ENCODE measurements around the gene PABPN1L.

The PABPN1L gene

DNA sequence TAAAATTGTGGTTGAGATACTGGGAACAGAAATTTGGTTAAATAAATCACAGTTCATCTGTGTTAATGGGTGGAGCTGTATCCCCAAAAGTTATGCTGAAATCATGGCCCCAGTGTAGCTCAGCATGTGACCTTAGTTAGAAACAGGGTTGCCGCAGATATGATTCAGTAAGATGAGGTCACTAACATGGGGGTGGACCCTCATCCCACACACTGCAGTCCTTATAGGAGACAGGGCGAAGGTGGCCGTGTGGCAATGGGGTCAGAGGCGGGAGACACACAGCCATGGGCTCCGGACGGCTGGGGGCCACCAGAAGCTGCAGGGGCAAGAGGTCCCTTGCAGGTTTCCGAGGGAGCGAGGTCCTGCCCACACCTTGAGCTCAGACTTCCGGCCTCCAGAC is 20.4 kb downstream of the PABPN1L start:
- DNase-seq = no peak

GRCh38 chr16:88844419-88845036 is 21.9 kb downstream of the PABPN1L start:
- DNase-seq = no peak

- DNase-seq = no peak
These were observed 23.2 kb downstream of the PABPN1L start for GRCh38 chr16:88843256-88843655.

GRCh38 chr16:88842806-88843205 is 23.7 kb downstream of the PABPN1L start:
- DNase-seq = no peak

DNA sequence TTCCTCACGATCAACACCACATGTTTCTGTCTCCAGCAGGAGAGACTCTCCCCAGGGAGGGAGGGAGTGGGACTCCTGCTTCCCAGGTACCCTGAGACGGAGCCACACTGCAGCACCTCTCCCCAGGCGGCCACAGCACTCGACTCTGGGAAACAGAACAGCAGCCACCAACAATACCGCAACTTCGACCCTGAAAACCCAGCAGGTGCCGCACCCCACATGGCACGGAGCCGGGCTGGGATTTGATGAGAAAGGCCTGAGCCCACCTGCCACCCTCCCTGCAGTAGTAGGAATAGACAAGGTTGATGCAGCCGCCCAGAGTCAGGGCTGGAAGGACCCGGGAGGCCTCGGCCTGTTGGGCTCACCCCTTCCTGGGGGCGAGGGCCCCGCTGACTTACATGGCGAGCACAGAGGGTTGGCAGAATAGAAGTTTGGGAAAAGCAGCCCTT is 24.1 kb downstream of the PABPN1L start:
- DNase-seq = no peak

DNA sequence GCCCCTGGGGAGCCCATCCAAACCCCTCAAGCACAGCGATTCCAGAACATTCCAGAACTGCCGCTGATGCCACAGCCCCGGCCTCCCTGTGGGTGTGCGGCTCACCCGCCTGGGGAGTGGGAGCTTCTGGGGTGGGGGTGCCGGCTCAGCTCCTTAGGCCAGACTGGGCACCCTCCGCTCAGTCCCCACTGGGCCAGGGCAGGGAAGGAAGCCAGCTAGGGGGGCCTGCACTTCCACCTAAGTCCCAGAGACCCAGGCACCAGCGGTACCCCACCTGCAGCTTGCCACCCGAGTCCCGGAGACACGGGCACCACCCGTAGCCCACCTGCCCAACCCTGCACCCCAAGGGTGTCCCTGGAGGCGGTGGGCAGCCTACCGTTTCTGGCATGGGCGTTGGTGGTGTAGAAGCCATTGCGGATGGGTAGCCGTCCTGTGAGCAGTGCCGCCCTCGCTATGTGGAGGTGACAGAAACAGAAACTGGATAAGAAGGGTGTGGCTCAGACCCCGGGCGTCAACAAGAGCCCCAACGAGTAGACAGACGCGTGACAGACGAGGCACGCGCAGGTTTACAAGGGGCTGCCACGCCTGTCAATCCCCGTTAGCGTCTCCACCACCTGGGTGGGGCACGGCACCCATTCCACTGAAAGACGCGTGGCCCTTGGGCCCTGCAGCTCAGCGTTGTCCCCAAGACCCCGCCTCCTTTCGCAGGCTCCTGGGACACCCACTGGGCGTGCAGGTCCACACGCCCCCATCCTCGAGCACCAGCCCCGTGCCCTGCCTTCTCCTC is 24.7 kb downstream of the PABPN1L start:
- DNase-seq = no peak

GRCh38 chr16:88840600-88841215 is 25.8 kb downstream of the PABPN1L start:
- DNase-seq = no peak

GRCh38 chr16:88839745-88840599 is 26.5 kb downstream of the PABPN1L start:
- peak; percentile 81 to 82 for DNase-seq

- DNase-seq = no peak
These were observed 27.4 kb downstream of the PABPN1L start for GRCh38 chr16:88839026-88839529.

DNA sequence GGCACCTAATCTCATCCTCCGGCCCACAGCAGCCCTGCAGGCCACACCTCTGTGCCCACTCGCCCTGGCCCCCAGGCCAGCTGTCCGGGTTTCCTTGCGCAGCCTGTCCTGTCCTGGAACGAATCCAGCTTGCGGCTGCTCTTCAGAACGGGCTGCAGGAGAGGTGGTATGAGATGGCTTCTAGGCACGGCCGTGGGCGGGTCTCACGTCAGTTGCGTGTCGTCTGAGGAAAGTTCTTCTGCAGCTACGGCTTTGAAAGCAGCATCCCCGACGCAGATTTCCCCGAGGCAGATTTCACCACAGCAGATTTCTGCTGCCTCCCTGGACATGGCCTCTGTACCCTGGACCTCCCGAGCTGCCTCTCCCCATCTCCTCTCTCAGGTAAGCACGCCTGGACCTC is 27.9 kb downstream of the PABPN1L start:
- no peak for DNase-seq

GRCh38 chr16:88837806-88838205 is 28.7 kb downstream of the PABPN1L start:
- DNase-seq = no peak

DNA sequence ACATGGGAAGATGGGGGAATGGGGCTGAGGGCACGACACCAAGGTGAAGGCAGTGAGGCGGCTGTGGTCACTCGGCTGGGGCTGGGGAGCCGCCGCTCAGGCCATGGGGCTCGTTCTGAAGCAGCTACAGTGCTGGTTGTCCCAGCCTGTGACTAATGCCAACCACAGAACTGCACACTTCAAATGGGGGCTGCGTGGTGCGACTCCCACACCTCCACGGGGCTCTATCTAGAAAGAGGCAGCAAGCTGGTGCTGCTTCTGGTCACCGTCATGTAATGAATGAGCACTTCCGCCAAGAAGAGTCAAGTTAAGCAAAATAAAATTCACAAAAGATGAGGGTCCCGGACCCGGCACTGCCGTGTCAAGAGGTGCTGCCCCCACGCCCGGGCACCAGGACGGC is 29.7 kb downstream of the PABPN1L start:
- DNase-seq = no peak

DNA sequence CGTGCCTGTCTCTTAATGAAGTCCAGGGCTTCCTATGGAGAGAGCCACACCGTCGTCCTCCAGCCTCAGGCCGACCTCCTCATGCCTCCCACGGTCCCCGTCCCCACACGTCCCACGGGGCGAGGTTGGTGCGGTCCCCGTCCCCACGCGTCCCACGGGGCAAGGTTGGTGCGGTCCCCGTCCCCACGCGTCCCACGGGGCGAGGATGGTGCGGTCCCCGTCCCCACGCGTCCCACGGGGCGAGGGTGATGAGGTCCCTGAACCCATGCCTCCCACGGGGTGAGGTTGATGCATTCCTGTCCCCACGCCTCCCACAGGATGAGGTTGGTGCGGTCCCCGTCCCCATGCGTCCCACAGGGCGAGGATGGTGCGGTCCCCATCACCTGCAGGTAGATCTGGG is 30.6 kb downstream of the PABPN1L start:
- DNase-seq = no peak

DNA sequence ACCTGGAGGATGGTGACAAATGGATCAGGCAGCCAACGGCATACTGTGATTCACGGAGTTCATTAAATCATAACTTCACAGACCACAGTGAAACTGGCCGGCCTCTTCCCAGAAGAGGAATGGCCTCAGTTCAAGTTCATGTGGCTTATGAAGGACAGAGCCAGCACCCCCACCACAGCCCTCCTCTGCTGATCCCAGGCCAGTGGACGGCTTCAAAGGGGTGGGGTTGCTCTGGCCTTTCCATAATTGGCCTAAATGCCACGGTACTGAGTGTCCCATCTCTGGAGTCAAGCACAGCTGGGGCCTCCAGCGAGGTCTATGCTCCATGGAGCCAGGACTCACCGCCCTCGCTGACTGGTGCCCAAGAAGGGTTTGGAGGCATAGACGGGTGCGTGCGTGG is 31.1 kb downstream of the PABPN1L start:
- DNase-seq = no peak

DNA sequence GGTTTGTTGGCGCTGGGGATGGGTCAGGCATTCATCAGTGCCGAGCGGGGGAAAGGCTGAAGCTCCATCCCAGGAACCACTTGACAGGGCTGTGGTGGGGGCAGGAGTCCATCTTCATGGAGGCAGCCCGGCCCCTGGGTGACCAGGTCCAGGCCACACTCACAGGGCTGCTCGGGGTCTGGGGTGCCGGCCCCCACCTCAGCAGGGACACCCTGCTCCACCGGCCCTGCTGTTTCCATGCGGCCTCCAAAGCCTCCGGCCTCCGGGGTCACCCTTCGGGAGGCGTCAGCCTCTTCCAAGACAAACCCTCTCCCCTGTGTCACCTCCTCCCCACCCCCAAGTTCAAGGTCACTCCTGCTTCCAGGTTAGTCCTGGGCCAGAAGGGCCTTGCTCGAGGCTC is 31.8 kb downstream of the PABPN1L start:
- no peak for DNase-seq

DNA sequence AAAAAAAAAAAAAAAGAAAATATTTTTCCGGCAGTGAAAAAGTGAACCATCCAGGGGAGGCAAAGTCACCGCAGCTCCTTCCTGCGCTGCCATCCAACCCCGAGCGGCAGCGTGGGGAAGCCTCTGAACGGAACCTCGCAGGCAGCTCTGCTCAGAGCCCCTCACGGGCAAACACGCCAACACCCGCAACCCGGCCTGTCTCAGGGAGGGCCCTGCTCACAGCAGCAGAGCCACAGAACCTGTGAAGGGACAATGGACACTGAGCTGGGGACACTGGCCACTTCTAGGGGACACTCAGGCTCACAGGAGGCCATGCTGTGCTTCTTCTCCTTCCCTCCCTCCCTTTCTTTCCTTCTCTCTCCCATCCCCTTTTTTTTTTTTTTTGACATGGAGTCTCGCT is 33.4 kb downstream of the PABPN1L start:
- no peak for DNase-seq

GRCh38 chr16:88831838-88832237 is 34.6 kb downstream of the PABPN1L start:
- no peak for DNase-seq

GRCh38 chr16:88830783-88831182 is 35.7 kb downstream of the PABPN1L start:
- no peak for DNase-seq

GRCh38 chr16:88830258-88830657 is 36.2 kb downstream of the PABPN1L start:
- DNase-seq = no peak

GRCh38 chr16:88828711-88829110 is 37.7 kb downstream of the PABPN1L start:
- no peak for DNase-seq

GRCh38 chr16:88827727-88828126 is 38.7 kb downstream of the PABPN1L start:
- no peak for DNase-seq

DNA sequence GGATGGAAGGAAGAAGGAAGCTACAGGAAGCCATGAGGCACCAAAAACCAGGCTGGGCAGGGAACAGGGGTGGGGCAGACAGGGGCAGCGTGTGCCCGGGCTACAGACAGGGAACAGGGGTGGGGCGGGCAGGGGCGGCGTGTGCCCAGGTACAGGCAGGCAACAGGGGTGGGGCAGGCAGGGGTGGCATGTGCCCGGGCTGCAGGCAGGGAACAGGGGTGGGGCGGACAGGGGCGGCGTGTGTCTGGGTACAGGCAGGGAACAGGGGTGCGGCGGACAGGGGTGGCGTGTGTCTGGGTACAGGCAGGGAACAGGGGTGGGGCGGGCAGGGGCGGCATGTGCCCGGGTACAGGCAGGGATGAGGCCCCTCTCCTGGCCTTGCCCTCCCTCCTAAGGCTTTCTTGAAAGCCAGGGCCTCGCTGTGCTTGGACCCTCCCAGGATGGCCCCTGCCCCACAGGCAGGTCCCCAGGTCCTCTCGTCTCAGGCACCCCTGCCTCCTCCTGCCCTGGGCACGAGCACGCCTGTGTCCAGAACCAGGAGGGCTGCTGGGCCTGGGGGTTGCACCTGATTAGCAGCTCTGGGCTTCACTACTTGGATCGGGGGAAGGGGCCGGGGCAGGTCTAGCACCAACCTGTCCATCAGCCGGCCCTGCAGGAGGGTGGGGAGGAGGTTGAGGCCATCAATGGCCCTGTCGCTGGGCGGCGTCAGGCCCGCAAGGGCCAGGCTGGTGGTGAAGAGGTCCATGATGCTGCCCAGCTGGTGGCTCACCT is 40.2 kb downstream of the PABPN1L start:
- no peak for DNase-seq
